Urothelium cell line (cell line): ENCODE results near the gene EPS8.

Experiments used
- DNase-seq: peaks from one replicate; pipeline ENCODE4 v3.0.0; 2011; ENCODE audit warnings: low spot score, mixed read lengths
- FAIRE-seq: peaks from 2 replicates; lab custom pipeline; 2011; peaks lifted over from hg19 to GRCh38; lab: Jason Lieb, UNC

The EPS8 gene

DNA sequence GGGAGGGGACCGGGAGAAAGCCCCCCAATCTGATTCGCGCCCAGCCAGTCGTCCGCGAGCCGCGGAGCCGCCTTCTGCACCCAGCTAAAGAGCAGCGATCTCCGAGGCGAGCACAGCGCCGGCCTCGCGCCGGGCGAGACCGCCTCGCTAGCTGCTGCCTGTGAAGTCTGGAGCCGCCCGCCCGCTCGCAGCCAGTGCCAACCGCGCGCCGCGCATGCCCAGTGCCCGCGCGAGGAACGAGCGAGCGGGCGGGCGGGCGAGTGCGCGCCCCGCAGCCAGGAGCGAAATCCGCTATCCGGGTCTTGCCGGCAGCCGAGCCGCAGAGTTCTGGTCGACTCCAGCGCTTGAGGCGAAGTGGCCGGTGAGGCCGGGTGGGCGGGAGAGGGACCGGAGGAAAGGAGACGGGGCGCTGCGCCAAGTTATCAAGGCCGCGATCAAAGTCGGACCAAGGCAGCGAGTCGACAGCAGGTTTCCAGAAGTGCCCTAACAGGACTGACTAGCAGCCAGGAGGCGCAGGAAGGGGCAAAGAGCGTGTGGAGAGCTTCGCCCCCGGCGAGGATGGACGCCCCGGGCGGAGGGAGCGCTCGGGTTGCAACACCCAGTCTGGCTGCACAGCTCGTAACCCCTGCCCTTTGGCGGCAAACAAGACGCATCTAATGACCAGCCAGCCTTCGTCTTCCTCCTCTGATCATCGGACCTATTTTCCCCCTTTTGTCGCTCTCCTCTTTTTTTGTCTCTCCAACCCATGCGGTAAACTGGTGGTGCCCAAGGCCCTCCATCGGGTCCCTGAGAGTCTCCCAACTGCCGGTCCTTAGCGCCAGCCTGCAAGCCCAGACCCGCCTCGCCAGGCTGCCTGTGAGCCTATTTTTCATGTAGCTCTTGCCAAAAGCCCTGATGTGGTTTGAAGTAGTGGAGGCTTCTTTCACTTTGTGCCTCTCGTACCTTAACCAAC, at the start of gene EPS8:
EPS8 (minus strand) TSS at position 169 of the 952 bp plus-strand sequence. CDS start 106,437 bp downstream, outside the sequence.
- DNase-seq (peak; percentile 94), FAIRE-seq (peak; percentile 94)

DNA sequence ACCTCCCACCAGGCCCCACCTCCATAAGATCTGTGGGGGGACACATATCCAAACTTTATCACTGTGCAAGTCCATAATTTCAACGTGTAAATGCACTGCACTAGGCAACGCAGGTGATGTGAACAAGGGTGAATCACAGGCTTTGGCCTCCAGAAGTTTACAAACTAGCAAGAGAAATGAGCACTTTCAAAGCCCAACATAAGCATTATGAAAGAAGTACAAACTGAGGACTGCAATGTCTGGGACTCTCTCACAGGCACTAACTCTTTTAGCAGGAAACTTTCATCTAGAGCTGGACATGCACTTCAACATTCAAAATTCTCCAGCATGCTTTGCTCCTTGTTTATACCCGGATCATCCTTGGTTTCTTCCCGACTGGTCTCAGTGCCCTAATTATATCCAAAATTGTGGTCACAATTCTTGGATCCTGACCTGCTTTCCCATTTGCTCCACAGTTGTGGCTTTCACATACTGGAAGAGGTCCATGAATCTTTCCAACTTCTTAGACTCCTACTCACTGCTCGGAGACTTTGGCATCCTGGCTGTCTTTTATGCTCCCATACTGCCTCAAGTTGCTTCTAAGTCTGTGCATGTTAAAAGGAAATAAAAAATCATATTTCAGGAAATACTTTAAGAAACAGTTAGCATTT, 48.1 kb upstream of the EPS8 start:
- DNase-seq: no peak
- no peak for FAIRE-seq

DNA sequence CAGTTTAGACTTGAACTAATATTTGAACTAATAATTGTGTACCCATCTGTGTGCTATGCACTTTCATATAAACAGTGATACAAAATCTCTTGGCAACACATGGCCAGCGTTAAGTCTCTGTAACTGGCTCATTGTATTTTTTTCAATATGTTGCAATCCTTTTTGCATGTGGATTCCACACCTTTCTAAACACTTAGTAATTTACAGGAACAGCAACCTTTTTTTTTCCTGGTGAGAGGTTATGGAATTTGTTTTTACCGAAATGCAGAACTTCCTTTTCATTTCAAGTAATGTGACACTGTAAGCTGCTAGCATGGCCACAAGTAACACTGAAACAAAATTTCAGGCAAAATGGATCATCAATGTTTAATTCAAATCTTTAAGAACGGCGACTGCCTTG, 45.4 kb upstream of the EPS8 start:
- DNase-seq: no peak
- FAIRE-seq: no peak

DNA sequence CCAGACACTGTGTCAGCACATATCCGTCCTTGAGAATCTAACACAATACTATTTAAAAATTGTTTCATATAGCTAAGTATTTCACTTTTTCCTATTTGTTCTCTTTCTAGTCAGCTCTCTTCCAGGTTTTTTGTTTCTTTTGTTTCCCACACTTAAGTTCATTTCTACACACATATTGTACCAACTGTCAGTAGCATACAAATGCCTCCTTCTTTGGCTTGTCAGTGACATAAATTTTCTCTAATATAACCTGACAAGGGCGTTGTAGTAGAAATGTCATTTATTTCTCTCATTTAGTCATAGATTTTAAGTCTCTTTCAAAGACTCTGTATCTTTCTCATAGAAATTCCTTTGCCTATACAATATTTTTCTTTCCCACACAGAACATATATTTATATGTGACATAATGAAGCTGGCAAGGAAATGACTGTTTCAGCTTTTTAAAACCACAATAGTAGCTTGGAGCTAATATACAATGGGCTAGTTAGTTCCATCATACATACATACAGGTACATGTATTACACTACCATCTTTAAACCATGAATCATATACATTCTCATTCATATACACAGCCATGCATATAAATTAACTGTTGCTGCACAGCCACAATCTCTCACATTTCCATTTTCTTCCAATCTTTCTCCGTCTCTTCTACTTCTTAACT, 42.3 kb upstream of the EPS8 start:
- FAIRE-seq (no peak), DNase-seq (no peak)

DNA sequence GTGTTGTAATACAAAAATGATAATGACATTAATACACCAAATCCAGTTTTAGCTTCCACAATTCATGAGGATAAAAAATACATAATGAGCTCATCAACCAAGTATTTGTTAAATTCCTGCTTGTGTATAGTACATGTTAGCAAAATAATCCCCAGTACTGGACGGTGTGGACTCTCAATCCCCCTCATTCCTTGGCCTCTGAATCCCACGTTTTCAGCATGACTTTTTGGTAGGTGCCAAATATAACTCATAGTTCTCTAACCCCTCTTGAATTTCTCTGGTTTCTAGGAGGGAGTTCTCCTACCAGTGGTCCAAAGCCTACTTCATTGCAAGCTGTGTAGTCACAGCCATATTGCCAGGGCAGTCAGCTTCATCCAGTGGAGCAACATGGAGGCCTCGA, 41.4 kb upstream of the EPS8 start:
- DNase-seq: peak; percentile 14
- no peak for FAIRE-seq

DNA sequence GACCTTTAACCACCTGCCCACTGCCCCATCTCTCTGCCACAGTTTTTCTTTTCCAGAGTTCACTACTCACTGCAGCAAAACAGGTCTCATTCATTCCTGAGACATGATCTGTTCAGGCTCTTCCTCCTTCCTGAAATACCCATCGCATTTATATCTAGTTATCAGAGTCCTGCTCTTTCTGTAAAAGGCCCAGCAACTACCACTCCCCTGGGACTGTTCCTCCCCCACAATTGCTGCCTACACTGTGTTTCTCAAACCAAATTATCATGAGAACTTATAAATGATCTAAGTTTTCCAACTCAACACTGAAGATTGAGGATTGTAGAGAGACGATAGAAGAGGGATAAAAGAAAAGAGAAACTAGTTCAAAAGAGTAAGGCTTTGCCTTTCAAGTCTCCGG, 40.8 kb upstream of the EPS8 start:
- FAIRE-seq: no peak
- peak; percentile 39 for DNase-seq

DNA sequence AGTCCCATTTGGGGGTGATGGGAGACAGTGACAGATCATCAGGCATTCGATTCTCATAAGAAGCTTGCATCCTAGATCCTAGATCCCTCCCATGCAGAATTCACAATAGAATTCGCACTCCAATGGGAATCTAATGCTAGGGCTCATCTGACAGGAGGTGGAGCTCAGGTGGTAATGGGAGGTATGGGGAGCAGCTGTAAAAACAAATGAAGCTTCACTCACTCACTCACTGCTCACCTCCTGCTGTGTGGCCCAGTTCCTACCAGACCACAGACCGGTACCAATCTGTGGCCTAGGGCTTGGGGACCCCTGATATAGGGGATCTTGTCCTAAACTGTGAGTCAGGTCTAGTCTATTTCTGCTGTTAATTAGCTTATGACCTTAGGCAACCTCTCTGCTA, 40.1 kb upstream of the EPS8 start:
- no peak for FAIRE-seq
- DNase-seq: no peak

DNA sequence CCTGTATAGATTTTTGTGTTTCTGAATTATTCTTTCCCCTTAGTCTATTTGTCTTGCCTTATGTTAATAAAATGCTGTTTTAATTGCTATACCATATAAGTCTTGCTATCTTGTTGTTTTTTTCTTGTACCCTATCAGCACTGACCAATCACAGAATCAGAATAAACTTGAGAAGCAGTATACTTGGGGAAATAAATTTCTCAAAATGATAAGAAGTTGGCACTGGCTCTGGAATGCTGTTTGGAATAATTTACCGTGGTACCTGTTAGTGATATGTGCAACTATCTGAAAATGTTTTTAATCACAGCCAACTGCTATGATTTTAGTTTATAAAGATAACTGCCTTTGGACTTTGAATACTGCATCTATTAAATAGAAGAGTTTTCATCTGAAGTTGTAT, 37.9 kb upstream of the EPS8 start:
- no peak for DNase-seq

DNA sequence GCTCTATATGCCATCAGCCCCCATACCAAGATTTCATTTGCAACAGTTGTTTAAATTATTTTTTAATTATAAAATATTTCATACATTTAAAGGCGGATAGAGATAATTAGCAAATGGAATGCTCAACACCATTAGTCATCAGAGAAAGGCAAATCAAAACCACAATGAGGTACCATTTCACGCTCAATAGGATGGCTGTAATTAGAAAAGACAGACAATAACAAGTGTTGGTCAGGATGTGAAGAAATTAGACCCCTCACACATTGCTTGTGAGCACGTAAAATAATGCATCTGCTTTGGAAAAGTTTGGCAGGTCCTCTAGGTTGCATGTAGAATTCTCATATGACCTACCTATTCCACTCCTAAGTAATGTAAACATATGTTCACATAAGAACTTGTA, 35.3 kb upstream of the EPS8 start:
- no peak for FAIRE-seq
- no peak for DNase-seq

More for the DNA sequence above, 37.9 kb upstream of the EPS8 start:
- no peak for FAIRE-seq

DNA sequence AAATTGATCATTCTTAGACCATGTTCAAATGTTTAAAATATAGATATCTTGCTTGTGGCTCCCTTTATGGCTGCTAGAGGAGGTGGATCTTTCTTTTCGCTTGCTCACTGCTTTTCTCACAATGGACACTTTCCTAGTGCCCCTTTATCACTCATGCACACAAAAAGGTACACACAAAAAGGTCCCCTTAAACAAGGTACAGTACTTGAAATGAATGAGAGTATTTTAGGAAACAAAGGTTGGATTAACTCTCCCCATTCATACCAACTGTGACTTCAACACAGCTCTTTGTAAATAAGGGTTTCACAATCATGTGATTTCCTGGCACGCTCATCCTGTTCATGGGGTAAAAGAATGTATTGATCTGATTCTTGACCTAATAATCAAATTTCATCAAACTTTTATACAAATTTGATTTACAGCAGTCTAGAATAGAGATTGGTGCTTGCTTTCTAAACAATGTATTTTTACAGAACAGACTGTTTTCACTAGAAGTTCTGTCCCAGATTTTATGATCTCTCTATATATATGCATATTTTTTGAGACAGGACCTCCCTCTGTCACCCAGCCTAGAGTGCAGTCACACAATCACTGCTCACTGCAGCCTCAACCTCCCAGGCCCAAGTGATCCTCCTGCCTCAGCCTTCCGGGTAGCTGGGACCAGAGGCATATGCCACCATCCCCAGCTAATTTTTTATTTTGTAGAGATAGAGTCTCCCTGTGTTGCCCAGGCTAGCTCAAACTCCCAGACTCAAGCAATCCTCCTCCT, 34.4 kb upstream of the EPS8 start:
- DNase-seq: no peak
- no peak for FAIRE-seq

DNA sequence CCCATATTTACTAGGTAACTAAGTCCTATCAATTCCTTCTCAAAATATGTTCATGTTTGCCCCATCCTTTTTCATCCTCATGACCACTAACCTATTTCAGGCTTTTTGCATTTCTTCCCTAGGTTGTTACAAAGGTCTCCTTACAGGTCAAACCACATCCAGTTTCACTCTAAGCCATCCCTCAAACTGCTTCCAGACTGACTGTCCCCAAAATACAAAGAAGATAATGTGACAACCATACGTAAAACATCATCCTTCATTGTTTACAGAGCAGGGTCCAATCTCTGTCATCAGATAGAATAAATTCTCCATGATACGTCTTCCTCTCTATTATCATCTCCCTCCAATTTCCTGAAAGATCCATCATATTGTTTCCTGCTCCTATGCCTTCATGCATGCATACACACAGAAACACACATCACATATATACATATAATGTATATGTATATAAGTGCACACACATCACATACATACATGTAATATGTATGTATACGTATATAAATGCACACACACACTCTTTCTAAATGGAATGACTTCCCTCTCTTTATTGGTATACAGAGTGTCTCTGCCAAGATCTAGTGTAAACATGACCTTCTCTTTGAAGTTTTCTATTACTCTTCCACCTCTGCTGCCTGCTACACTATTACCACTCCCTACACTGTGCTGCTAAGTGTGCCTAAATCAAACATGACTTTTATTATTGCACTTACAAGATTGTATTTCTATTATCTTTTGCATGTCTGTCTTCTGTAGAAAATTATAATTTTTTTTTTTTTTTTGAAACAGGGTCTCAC, 30.7 kb upstream of the EPS8 start:
- FAIRE-seq: no peak
- DNase-seq: no peak

DNA sequence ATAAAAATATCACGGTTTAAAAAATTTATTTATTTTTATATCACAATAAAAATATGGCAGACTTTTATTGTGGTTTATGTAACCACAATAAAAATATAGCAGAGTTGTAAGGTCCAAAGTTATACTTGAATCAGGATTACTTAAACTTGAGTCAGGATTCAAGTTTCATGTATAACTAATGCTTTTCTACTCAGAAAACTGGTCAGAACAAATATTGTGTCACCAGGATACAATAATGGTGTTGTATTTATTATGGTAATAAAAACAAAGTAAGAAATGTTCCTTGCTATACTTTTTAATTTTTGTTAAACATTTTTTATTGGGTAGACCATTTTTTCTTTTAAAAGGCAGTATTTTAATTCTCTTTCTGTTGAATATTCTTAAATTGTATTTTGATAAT, 29.2 kb upstream of the EPS8 start:
- no peak for FAIRE-seq

DNA sequence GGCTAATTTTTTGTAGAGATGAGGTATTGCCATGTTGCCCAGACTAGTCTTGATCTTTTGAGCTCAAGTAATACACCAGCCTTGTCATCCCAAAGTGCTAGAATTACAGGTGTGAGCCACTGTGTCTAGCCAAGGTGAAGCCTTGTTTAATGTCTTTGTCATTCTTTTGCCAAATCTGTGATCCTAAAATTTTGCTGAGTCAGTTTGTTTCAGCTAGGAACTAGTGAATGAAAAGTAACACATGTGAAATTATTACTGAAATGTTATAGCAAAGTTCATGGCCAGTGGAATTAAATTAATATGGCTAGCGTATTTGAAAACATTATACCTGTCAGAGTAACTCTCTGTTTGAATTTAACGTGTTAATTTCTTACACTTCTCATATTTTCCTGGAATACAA, 26.5 kb upstream of the EPS8 start:
- DNase-seq: no peak
- no peak for FAIRE-seq

More for the DNA sequence above, 29.2 kb upstream of the EPS8 start:
- no peak for DNase-seq

DNA sequence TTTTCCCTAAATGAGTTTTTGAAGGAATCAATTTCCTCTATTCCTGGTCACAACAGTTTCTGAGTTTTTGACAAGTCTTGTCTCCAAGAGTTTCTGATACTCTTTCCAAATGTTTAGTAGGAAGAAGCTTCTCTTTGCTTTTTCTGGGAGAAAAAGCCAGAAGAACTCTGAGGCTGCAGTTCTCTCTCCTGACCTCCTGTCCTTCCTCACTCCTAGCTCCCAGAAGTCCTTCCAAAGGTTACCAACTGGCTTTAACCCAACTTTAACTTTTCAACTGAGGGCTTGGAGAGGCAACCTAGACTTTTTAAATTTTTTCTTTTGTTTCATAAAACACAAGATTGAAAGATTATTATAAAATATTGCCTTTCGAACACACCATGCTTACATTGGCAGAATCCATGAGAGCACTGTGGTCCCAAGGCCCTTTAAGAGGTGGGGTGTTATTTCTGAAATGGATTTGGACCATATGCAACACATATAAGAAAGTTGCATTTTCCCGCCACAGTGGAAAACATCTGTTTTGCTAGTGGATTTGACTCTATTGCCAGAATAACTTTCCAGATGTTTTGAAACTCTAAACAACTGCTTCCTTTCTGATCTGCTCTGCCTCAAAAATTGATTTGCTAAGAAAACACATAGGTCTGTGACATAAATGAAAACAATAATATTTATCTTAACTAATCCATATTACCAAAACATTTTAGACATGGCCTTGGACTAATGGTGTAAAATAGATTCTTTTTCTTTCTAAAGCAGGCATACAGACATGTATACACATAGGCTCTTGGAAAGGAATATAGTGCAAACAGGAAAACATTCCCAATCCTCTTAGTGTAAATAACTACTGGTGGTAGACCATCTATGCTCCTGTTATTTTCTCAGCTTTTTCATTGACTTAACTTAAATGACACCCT, 22.3 kb upstream of the EPS8 start:
- no peak for DNase-seq
- no peak for FAIRE-seq

DNA sequence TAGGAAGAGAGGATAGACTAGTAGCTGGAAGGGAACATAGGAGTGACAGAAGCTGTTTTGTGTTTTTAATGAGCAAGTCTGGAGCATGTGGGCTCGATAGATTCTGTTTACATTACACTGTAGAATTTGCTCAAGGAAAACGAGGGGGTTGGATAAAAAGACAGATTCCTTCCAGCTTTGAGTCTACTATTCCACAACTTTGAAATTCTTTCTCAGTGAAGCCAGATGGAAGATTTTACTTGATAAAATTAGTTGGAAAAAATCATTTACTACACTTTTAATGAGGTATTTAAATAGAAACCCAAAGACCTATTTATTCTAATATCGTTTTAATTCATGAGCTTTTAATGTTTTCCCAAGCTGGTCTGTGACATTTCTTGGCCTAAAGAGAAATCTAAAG, 19.5 kb upstream of the EPS8 start:
- FAIRE-seq: no peak
- DNase-seq: no peak

DNA sequence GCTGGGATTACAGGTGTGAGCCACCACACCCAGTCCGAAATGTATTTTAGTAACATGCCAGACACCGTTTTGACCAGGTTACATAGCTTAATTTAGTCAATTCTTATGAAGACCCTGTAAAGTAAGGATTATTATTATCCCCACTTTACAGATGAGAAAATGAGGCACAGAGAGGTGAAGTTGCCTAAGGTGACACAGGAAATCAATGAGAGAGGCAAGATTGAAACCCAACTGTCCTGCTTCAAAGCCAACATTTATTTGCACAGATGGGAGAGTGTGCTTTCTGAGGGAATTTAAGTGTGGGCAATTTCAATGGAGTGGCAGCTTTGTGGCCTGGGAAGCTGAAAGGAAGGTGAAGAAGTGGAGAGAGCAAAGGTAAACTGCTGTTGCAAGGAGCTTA, 19.1 kb upstream of the EPS8 start:
- DNase-seq (no peak), FAIRE-seq (no peak)

DNA sequence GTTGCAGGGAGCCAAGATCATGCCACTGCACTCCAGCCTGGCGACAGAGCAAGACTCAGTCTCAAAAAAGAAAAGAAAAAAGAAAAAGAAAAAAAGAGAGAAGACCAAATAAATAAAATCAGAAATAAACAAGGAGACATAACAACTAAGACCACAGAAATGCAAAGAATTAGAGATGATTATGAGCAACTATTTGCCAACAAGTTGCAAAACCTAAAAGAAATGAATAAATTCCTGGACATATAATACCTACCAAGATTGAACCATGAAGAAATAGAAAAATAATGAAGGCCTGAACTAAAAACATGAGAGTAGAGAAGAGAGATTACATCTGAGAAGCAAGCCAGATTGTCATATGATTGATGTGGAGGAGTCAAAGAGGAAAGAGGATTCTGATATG, 17.6 kb upstream of the EPS8 start:
- no peak for DNase-seq
- no peak for FAIRE-seq

DNA sequence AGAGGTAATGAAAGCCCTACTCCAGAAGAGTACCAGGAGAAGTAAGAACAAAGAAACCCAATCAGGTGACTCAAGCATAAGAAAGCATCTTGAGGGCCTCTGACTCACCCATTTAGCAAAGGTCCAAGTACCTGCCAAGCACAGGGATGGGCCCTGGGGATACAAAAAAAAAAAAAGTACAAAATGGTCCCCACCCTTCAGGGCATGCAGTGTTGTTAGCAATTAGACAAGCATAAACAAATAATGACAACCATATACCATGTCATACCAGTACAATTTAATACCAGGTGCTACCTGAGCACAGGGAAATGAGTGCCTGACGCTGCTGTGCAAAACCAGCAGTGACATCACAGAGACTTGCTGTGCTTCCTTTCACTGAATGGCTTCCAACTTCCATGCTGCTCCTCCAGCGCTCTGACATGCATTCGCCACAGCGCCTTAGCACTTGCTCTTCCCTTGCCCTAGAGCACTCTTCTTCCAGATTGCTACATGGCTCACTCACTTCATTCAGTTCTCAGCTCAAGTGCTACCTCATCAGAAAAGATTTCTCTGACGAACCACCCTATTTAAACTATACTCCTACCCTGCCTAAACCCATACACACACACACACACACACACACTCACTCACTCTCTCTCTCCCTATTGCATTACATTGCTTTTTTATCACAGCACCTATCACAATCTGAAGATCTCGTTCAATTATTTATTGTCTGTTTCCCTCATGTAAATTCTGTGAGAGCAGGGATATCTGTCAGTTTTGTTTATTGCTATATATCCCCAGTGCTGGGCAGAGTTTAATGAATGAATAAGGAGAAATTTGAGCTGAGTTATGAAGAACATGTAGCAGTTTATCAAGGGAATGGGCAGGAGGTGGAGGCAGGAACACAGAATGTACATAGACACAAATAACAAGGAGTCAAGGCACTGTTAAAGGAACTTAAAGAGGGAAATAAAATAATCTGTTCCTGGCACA, 12.9 kb upstream of the EPS8 start:
- DNase-seq (no peak), FAIRE-seq (no peak)
